Measurements from ENCODE around the gene IMMP2L.

IMMP2L gene

GRCh38 chr7:111067251-111067650 lies 495.0 kb downstream of the IMMP2L start:
- DNase-seq: no peak

GRCh38 chr7:111063166-111063565 lies 499.1 kb downstream of the IMMP2L start:
- no peak for DNase-seq

- DNase-seq: no peak
Measured at GRCh38 chr7:111059833-111060232, 502.5 kb downstream of the IMMP2L start.

- DNase-seq: no peak
Measured at GRCh38 chr7:111057066-111057465, 505.2 kb downstream of the IMMP2L start.

GRCh38 chr7:111056371-111056770 lies 505.9 kb downstream of the IMMP2L start:
- no peak for DNase-seq

- no peak for DNase-seq
Measured at GRCh38 chr7:111053035-111053434, 509.3 kb downstream of the IMMP2L start.

GRCh38 chr7:111051832-111052231 lies 510.5 kb downstream of the IMMP2L start:
- DNase-seq: no peak

GRCh38 chr7:111050875-111051416 lies 511.3 kb downstream of the IMMP2L start:
- DNase-seq: no peak

- DNase-seq: no peak
Measured at GRCh38 chr7:111049971-111050680, 512.2 kb downstream of the IMMP2L start.

- DNase-seq: no peak
Measured at GRCh38 chr7:111047595-111047994, 514.7 kb downstream of the IMMP2L start.

- no peak for DNase-seq
Measured at GRCh38 chr7:111045449-111045848, 516.8 kb downstream of the IMMP2L start.

- no peak for DNase-seq
Measured at GRCh38 chr7:111043561-111043960, 518.7 kb downstream of the IMMP2L start.

GRCh38 chr7:111042842-111043241 lies 519.5 kb downstream of the IMMP2L start:
- DNase-seq: no peak

- DNase-seq: no peak
Measured at GRCh38 chr7:111041577-111041976, 520.7 kb downstream of the IMMP2L start.

GRCh38 chr7:111038185-111038584 lies 524.1 kb downstream of the IMMP2L start:
- no peak for DNase-seq

GRCh38 chr7:111031916-111032315 lies 530.4 kb downstream of the IMMP2L start:
- DNase-seq: no peak

GRCh38 chr7:111030336-111030735 lies 532.0 kb downstream of the IMMP2L start:
- DNase-seq: no peak

- DNase-seq: no peak
Measured at GRCh38 chr7:111029574-111030251, 532.6 kb downstream of the IMMP2L start.

GRCh38 chr7:111029141-111029572 lies 533.1 kb downstream of the IMMP2L start:
- DNase-seq: no peak

GRCh38 chr7:111027396-111027795 lies 534.9 kb downstream of the IMMP2L start:
- no peak for DNase-seq

GRCh38 chr7:111026806-111027205 lies 535.5 kb downstream of the IMMP2L start:
- DNase-seq: no peak

- DNase-seq: no peak
Measured at GRCh38 chr7:111026343-111026742, 535.9 kb downstream of the IMMP2L start.

GRCh38 chr7:111025006-111025405 lies 537.3 kb downstream of the IMMP2L start:
- no peak for DNase-seq

Data from DMS 273 treated with DMSO at 0.1 percent for 48 hours (cell line).